SH-SY5Y (cell line): ENCODE data around the gene BET1L.

Source experiments
- GATA2 ChIP-seq: IDR thresholded peaks from 2 replicates; pipeline ENCODE4 v1.6.1; 2011; ENCODE audit warnings: mild to moderate bottlenecking, low read depth, low read length
- GATA3 ChIP-seq: IDR thresholded peaks from 2 replicates; pipeline ENCODE4 v1.6.1; 2011; ENCODE audit warnings: low read depth, mild to moderate bottlenecking, low read length, moderate library complexity

Gene BET1L

DNA sequence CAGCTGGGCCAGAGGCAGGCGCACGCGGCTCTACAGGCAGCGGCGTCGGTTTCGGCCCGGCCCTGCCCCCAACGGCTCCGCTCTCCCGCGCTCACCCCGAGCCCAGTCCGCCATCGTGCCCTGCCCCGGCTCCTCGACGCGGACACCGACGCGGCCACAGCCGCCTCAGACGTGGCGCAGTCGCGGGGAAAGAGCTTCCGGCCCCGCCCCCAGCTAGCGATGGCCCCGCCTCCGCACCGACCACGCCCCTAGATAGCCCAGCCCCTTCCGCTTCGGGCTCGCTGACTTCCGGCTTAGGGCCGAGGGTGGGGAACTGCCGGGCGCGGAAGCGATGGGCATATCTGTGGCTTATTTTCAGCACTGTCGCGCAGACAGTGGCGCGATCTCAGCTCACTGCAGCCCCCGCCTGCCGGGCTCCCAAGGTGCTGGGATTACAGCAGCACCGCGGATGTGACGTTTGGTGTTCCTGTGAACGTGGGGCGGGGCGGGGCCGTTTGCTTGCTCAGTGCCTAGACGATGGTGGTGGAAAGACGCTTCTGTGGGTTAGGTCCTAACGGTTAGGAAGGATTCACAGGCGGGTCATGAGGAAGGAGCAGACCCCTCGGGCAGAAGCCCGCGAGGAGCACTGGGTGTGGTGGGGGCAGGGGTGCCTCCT lies at the start of gene BET1L, which contains the start of gene RIC8A:
TSS of gene BET1L (minus strand) at position 192 of the 655 bp plus-strand sequence. CDS start at position 114, 78 bp downstream.
TSS of gene RIC8A (plus strand) at position 501 of the 655 bp plus-strand sequence. CDS start 1,147 bp downstream, outside the sequence.
- no peak for TF ChIP-seq GATA2
- no peak for TF ChIP-seq GATA3

DNA sequence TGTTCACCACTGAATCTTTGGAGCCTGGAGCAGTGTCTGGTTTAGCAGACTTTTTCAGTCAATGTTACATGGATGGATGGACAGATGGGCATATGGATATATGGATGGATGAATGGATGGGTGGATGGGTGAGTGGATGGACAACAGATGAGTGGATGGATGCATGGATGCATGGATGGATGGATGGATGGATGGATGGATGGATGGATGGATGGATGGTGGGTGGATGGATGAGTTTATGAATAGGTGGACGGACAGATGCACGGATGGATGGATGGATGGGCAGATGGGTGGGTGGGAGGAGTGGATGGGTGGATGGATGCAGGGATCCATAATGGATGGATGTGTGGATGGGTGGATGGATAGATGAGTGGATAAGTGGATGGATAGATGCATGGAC lies 48.6 kb upstream of the BET1L start:
- no peak for TF ChIP-seq GATA3
- TF ChIP-seq GATA2: no peak

- TF ChIP-seq GATA3: no peak
- TF ChIP-seq GATA2: no peak
Observed at GRCh38 chr11:255176-255575, 48.0 kb upstream of the BET1L start.

DNA sequence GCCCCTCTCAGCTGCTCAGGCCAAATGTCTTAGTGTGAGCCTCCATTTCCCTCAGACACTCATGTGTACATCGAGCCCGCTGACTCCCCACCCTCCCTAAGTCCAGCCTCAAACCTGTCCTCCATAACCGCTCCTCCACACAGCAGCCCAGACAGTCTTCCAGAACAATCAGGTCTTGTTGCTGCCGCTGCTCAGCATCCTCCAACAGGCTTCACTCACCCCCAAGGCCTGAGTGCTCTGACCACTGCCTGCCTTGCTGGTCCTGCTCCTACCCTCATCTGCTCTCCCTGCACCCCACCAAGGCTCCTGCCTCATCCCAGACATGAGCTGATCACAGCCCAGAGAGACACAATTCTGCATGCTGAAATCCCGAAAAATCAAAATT lies 46.7 kb upstream of the BET1L start:
- TF ChIP-seq GATA3 (no peak), GATA2 (no peak)

GRCh38 chr11:253160-253885 lies 46.1 kb upstream of the BET1L start:
- TF ChIP-seq GATA2 (no peak), GATA3 (no peak)

- TF ChIP-seq GATA2: no peak
- TF ChIP-seq GATA3: no peak
Observed at GRCh38 chr11:252666-253065, 45.5 kb upstream of the BET1L start.

DNA sequence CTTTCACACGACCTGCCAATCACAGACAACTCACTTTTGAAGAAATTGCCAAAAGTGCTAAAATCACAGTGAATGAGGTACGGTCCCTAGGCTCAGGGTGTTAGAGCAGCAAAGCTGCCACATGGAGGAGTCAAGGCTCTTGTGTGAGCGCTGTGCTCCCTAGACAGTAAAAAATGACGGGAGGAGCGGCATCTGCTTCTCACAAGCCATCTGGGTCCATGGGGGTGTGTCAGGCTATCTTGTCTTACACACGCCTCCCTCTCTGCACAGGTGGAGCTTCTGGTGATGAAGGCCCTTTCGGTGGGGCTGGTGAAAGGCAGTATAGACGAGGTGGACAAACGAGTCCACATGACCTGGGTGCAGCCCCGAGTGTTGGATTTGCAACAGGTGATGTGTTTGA lies 44.4 kb upstream of the BET1L start:
- TF ChIP-seq GATA2 (no peak), GATA3 (no peak)

DNA sequence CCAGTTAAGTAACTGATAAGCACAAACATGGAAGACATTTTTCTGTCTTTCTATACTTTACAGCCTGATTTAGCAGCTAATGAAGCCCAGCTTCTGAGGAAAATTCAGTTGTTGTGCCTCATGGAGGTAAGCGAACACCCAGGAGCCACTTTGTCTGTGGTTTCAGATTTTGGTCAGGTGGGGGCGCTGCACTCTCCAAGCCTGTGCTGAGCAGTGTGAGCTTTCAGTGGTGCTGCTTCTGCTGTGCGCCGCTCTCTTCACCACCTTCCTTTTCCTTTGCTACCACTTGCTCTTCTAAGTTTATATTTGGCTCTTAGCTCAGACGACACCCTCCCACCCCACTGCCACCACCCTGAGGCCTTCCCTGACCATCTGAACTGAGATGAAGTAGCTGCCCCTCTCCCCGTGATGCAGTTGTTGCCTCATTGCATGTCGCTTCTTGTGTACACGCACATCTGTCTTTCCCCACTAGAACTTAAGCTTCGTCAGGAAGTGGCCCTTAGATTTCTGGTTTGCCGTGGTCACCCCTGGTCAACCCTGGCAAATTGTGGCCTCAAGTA lies 43.6 kb upstream of the BET1L start:
- TF ChIP-seq GATA2 (no peak), GATA3 (no peak)

DNA sequence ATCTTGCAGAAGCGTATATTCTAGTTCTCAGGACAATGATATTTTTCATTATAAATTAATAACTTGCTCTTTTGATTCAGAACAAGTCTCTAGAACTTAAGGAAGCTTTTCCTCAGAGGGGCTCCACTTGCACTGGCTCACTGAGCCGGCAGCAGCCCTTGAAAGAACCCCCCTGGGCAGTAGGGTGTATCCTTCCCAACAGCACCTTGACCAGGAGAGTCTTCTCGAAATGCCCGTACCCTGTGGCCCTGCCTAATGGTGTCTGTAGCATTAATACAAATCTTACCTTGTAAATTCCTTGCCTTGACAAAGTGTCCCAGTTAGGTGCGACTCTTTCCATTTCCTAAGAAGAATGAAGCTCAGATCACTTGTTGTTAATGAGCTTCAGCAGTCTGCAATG lies 43.1 kb upstream of the BET1L start:
- TF ChIP-seq GATA2 (no peak), GATA3 (no peak)

GRCh38 chr11:249062-249461 lies 41.9 kb upstream of the BET1L start:
- TF ChIP-seq GATA2: no peak
- TF ChIP-seq GATA3: no peak

GRCh38 chr11:244376-244775 lies 37.2 kb upstream of the BET1L start:
- no peak for TF ChIP-seq GATA2
- TF ChIP-seq GATA3: no peak

GRCh38 chr11:241634-242033 lies 34.4 kb upstream of the BET1L start:
- TF ChIP-seq GATA3: no peak
- no peak for TF ChIP-seq GATA2

GRCh38 chr11:240315-240714 lies 33.1 kb upstream of the BET1L start:
- TF ChIP-seq GATA3: no peak
- no peak for TF ChIP-seq GATA2

- TF ChIP-seq GATA2 (no peak), GATA3 (no peak)
Observed at GRCh38 chr11:236774-237767, 29.9 kb upstream of the BET1L start, which contains the start of gene PSMD13. PSMD13 (plus strand) TSS chr11:236976; CDS start chr11:237050, 74 bp downstream.
